Endometrial microvascular endothelial cells (primary cell): ENCODE data around the gene MYH9. TPM values are rescaled to one million over a fixed set of nuclear protein-coding genes. Genes with fewer than 3 reads are reported as not detected.

ENCODE experiments used
- total RNA-seq: library from RNA; depleted of rRNA; stranded (reverse); fragments of >200 nt; gene quantifications from one replicate; pipeline ENCODE4 v1.2.3, GENCODE V29; 2015; ENCODE audit errors: inconsistent ontology term

MYH9 gene
- total RNA-seq, 1 donor from 2014 or later: 887 TPM

Other genes starting within 250 kb of the MYH9 start
- gene APOL3, start 227.2 kb downstream of the MYH9 start, total RNA-seq: 68.8 TPM
- gene APOL4, start 186.2 kb downstream of the MYH9 start, total RNA-seq: 0.09 TPM
- gene APOL2, start 148.4 kb downstream of the MYH9 start, total RNA-seq: 63.6 TPM
- 37.2 TPM for gene APOL1, start 134.8 kb downstream of the MYH9 start, total RNA-seq
- gene TXN2, start 93.7 kb upstream of the MYH9 start, total RNA-seq: 136 TPM
- 3.9 TPM for gene FOXRED2, start 119.1 kb upstream of the MYH9 start, total RNA-seq
- 564 TPM for gene EIF3D, start 141.2 kb upstream of the MYH9 start, total RNA-seq